ENCODE data around the gene MEGF6. TPM values are rescaled to one million over a fixed set of nuclear protein-coding genes. Genes with fewer than 3 reads are reported as not detected.

MEGF6 gene
- total RNA-seq, 2 experiments from 2014 or later: 5.8 to 5.9 TPM

GRCh38 chr1:3547055-3548005, 64.0 kb downstream of the MEGF6 start:
- Mint-ChIP-seq H3K36me3 (ENCODE audit: low read depth) (no peaks in the 10 kb centered on the region), H3K4me3 (no peak overlapping the region), H3K4me1 (ENCODE audit: low read depth) (no peaks in the 10 kb centered on the region), H3K9me3 (no peaks in the 10 kb centered on the region), H3K27me3 (ENCODE audit: low read depth) (no peaks in the 10 kb centered on the region), H3K27ac (no peak overlapping the region)
- CTCF ChIA-PET: no interaction called here
- intact Hi-C loops (cut with micrococcal nuclease): no loop called here
- DNase-seq: no peak

- no peaks in the 10 kb centered on the region for H3K4me1 Mint-ChIP-seq (ENCODE audit: low read depth)
- H3K9me3 Mint-ChIP-seq: no peaks in the 10 kb centered on the region
- H3K36me3 Mint-ChIP-seq (ENCODE audit: low read depth): no peaks in the 10 kb centered on the region
- intact Hi-C loops (cut with micrococcal nuclease): no loop called here
- no peak overlapping the region for H3K27ac Mint-ChIP-seq
- H3K4me3 Mint-ChIP-seq: no peak overlapping the region
- CTCF ChIA-PET: no interaction called here
- H3K27me3 Mint-ChIP-seq (ENCODE audit: low read depth): no peaks in the 10 kb centered on the region
- no peak for DNase-seq
Measured at GRCh38 chr1:3546048-3546384, 65.3 kb downstream of the MEGF6 start.

- no peak for DNase-seq
- intact Hi-C loops (cut with micrococcal nuclease): no loop called here
- Mint-ChIP-seq H3K27ac (no peak overlapping the region), H3K36me3 (ENCODE audit: low read depth) (no peaks in the 10 kb centered on the region), H3K4me1 (ENCODE audit: low read depth) (no peaks in the 10 kb centered on the region), H3K27me3 (ENCODE audit: low read depth) (no peaks in the 10 kb centered on the region), H3K4me3 (no peak overlapping the region), H3K9me3 (no peaks in the 10 kb centered on the region)
- CTCF ChIA-PET: no interaction called here
Measured at GRCh38 chr1:3545363-3546047, 65.8 kb downstream of the MEGF6 start.

- Mint-ChIP-seq H3K36me3 (ENCODE audit: low read depth) (no peaks in the 10 kb centered on the region), H3K9me3 (no peaks in the 10 kb centered on the region), H3K4me1 (ENCODE audit: low read depth) (no peaks in the 10 kb centered on the region), H3K4me3 (no peak overlapping the region), H3K27me3 (ENCODE audit: low read depth) (no peaks in the 10 kb centered on the region), H3K27ac (no peak overlapping the region)
- CTCF ChIA-PET: no interaction called here
- intact Hi-C loops (cut with micrococcal nuclease): no loop called here
- DNase-seq: no peak
Measured at GRCh38 chr1:3544040-3544977, 67.0 kb downstream of the MEGF6 start.

- no peak overlapping the region for H3K4me3 Mint-ChIP-seq
- H3K27me3 Mint-ChIP-seq (ENCODE audit: low read depth): no peaks in the 10 kb centered on the region
- intact Hi-C loops (cut with micrococcal nuclease): no loop called here
- no peak for DNase-seq
- no peaks in the 10 kb centered on the region for H3K36me3 Mint-ChIP-seq (ENCODE audit: low read depth)
- H3K4me1 Mint-ChIP-seq (ENCODE audit: low read depth): no peaks in the 10 kb centered on the region
- H3K9me3 Mint-ChIP-seq: no peaks in the 10 kb centered on the region
- H3K27ac Mint-ChIP-seq: no peak overlapping the region
- CTCF ChIA-PET: no interaction called here
Measured at GRCh38 chr1:3543076-3544039, 68.0 kb downstream of the MEGF6 start.

GRCh38 chr1:3542676-3543075, 68.6 kb downstream of the MEGF6 start:
- no peaks in the 10 kb centered on the region for H3K9me3 Mint-ChIP-seq
- H3K4me1 Mint-ChIP-seq (ENCODE audit: low read depth): no peaks in the 10 kb centered on the region
- CTCF ChIA-PET: no interaction called here
- no peaks in the 10 kb centered on the region for H3K27me3 Mint-ChIP-seq (ENCODE audit: low read depth)
- no peak overlapping the region for H3K27ac Mint-ChIP-seq
- H3K36me3 Mint-ChIP-seq (ENCODE audit: low read depth): no peaks in the 10 kb centered on the region
- no peak for DNase-seq
- intact Hi-C loops (cut with micrococcal nuclease): no loop called here
- no peak overlapping the region for H3K4me3 Mint-ChIP-seq

GRCh38 chr1:3541936-3542335, 69.4 kb downstream of the MEGF6 start:
- Mint-ChIP-seq H3K4me3 (no peak overlapping the region), H3K9me3 (no peaks in the 10 kb centered on the region), H3K27ac (no peak overlapping the region), H3K27me3 (ENCODE audit: low read depth) (no peaks in the 10 kb centered on the region), H3K4me1 (ENCODE audit: low read depth) (no peaks in the 10 kb centered on the region), H3K36me3 (ENCODE audit: low read depth) (no peaks in the 10 kb centered on the region)
- no peak for DNase-seq
- intact Hi-C loops (cut with micrococcal nuclease): no loop called here
- CTCF ChIA-PET: no interaction called here

- CTCF ChIA-PET: no interaction called here
- H3K27ac Mint-ChIP-seq: no peak overlapping the region
- no peaks in the 10 kb centered on the region for H3K36me3 Mint-ChIP-seq (ENCODE audit: low read depth)
- DNase-seq: no peak
- intact Hi-C loops (cut with micrococcal nuclease): no loop called here
- H3K4me3 Mint-ChIP-seq: no peak overlapping the region
- H3K9me3 Mint-ChIP-seq: no peaks in the 10 kb centered on the region
- no peaks in the 10 kb centered on the region for H3K4me1 Mint-ChIP-seq (ENCODE audit: low read depth)
- no peaks in the 10 kb centered on the region for H3K27me3 Mint-ChIP-seq (ENCODE audit: low read depth)
Measured at GRCh38 chr1:3541465-3541864, 69.8 kb downstream of the MEGF6 start.

- H3K27ac Mint-ChIP-seq: no peak overlapping the region
- CTCF ChIA-PET: no interaction called here
- no peaks in the 10 kb centered on the region for H3K27me3 Mint-ChIP-seq (ENCODE audit: low read depth)
- no peak overlapping the region for H3K4me3 Mint-ChIP-seq
- no peaks in the 10 kb centered on the region for H3K9me3 Mint-ChIP-seq
- intact Hi-C loops (cut with micrococcal nuclease): no loop called here
- H3K4me1 Mint-ChIP-seq (ENCODE audit: low read depth): no peaks in the 10 kb centered on the region
- no peaks in the 10 kb centered on the region for H3K36me3 Mint-ChIP-seq (ENCODE audit: low read depth)
- no peak for DNase-seq
Measured at GRCh38 chr1:3540876-3541275, 70.4 kb downstream of the MEGF6 start.

- no peak overlapping the region for H3K27ac Mint-ChIP-seq
- DNase-seq: no peak
- CTCF ChIA-PET: no interaction called here
- no peaks in the 10 kb centered on the region for H3K27me3 Mint-ChIP-seq (ENCODE audit: low read depth)
- H3K4me1 Mint-ChIP-seq (ENCODE audit: low read depth): no peaks in the 10 kb centered on the region
- intact Hi-C loops (cut with micrococcal nuclease): no loop called here
- no peaks in the 10 kb centered on the region for H3K9me3 Mint-ChIP-seq
- no peaks in the 10 kb centered on the region for H3K36me3 Mint-ChIP-seq (ENCODE audit: low read depth)
- no peak overlapping the region for H3K4me3 Mint-ChIP-seq
Measured at GRCh38 chr1:3539707-3540425, 71.4 kb downstream of the MEGF6 start.

- intact Hi-C loops (cut with micrococcal nuclease): no loop called here
- CTCF ChIA-PET: no interaction called here
- H3K27ac Mint-ChIP-seq: no peak overlapping the region
- H3K9me3 Mint-ChIP-seq: no peaks in the 10 kb centered on the region
- no peaks in the 10 kb centered on the region for H3K27me3 Mint-ChIP-seq (ENCODE audit: low read depth)
- no peaks in the 10 kb centered on the region for H3K36me3 Mint-ChIP-seq (ENCODE audit: low read depth)
- H3K4me1 Mint-ChIP-seq (ENCODE audit: low read depth): no peaks in the 10 kb centered on the region
- H3K4me3 Mint-ChIP-seq: no peak overlapping the region
- DNase-seq: no peak
Measured at GRCh38 chr1:3537359-3537758, 73.9 kb downstream of the MEGF6 start.
